ENCODE measurements around the gene CAMK1D.

- TF ChIP-seq, protein P1, sequence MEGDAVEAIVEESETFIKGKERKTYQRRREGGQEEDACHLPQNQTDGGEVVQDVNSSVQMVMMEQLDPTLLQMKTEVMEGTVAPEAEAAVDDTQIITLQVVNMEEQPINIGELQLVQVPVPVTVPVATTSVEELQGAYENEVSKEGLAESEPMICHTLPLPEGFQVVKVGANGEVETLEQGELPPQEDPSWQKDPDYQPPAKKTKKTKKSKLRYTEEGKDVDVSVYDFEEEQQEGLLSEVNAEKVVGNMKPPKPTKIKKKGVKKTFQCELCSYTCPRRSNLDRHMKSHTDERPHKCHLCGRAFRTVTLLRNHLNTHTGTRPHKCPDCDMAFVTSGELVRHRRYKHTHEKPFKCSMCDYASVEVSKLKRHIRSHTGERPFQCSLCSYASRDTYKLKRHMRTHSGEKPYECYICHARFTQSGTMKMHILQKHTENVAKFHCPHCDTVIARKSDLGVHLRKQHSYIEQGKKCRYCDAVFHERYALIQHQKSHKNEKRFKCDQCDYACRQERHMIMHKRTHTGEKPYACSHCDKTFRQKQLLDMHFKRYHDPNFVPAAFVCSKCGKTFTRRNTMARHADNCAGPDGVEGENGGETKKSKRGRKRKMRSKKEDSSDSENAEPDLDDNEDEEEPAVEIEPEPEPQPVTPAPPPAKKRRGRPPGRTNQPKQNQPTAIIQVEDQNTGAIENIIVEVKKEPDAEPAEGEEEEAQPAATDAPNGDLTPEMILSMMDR (conservative IDR thresholded peaks at IDR 0.05 in 1 of 2, IDR thresholded peaks at IDR 0.05 in 1 of 2; ENCODE audit: extremely low read depth in 1 of 2, insufficient read depth in 1 of 2, low read depth in 1 of 2, low read length in 2 of 2) = no peak
- no peak for TF ChIP-seq EZH2 (IDR thresholded peaks at IDR 0.05; ENCODE audit: borderline replicate concordance, low read length)
Observed at GRCh38 chr10:12823328-12823727, 474.0 kb downstream of the CAMK1D start.
